ENCODE data around the gene GNAS.
"Not testable (repeated sequence)": the region's sequence is repeated elsewhere in the genome, so short reads cannot be mapped to it uniquely, and the experiment has no call there.

Gene GNAS

DNA sequence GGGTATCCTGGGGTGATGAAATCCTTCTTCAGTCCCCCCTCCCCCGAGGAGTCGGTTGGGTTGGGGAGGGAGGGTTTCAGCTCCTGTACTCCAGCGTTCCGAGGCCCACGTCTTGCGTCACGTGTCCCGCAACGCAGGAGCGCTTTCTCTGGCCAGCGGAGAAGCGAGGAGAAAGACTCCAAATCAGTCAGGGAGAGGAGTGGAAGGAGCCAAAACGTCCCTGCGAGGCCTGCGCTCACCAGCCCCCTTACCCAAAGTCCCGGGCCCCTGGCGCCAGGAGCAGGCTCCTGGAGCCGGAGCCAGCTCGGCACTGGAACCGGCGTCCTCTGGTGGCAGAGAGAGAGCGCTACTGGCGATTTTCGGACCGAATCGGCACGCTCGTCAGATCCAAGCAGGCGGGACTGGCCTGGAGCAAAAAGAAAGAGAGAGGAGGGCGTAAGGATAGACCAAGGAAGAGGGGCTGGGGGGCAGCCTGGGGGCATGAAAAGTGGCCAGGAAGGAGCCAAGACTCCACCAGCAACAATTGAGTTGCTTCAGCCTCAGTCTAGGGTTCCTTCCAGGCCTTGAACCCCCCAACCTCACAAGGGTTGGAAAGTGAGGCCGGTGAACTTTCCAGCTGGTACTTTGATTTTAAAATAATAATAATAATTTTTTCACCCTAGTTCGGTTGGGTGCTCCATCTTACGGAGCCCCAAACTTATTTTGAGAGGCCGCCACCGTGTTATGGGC lies at the start of gene GNAS:
Gene GNAS (plus strand): TSS at position 174 of the 729 bp plus-strand sequence.
- DNase-seq: no peak

GRCh38 chr20:58803533-58803932 lies 49.0 kb upstream of the GNAS start:
- DNase-seq: no peak

DNA sequence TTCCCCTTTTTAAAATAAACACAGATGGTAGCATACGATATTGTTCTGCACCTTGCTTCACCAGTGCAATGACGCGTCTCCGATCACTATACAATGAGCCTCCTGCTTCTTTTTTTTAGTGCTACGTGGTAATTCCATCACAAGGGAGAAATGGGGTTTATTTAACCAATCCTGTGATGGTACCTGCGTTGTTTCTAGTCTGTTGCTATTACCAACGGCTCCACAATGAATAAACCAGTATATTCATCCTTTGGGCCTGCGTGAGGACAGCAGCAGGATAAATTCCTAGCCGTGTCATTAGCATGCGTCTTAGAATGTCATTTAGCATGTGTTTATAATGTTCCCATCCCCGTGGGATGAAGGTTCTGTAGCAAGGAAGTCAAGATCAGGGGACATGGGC lies 44.7 kb upstream of the GNAS start:
- no peak for DNase-seq

- no peak for DNase-seq
Measured at GRCh38 chr20:58808271-58809046, 44.1 kb upstream of the GNAS start.

- DNase-seq: no peak
Measured at GRCh38 chr20:58810116-58810878, 42.2 kb upstream of the GNAS start.

DNA sequence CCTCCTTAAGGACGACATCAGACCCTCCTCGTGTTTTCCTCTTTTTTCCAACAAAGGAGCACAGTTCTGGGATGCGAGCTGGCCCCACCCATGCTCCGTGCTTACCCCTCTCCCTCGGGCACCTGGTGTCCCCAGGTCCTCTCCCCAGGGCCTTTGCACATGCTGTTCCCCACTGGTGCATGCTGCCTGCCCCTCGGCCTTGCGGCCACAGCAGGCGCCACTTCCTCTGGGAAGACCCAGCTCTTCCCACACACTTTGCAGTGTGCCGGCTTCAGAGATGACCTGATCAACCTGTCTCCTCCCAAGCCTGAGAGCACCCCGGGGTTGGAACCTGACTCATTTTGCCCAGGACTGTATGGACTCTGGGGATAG lies 41.7 kb upstream of the GNAS start:
- no peak for DNase-seq

DNA sequence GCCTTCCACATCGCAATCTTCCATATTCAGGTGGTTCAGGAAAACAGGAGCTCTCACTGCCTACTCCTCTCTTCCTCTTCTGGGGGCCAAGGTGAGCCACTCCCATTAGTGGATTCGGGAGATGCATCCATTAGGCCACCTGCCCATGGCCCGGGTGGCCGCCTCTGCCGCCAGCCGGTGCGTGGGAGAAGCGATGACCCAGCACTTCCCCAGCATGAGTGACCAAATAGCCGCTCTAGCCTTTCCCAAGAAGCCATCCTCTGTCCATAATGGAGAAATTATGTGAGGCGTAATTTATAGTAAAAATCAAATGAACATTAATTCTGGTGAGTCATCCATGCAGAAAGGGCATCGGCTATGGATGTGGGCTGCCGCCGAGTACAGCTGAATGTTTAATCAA lies 41.2 kb upstream of the GNAS start:
- no peak for DNase-seq

DNA sequence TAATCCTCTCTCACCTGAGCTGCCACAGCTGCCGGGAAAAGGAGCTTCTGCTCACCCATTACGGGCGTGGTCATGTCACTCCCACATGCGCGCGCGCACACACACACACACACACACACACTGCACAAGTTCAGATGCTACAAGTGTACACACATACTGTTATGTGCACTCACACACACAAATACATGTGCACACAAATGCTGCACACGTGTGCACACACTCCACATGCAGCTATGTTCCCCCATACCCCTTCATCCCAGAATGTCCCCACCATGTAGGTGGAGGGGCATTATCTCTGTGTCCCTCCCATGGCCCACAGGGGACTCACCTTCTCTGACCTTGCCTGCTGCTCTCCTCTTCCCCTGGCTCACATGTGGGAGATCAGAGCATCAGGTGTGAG lies 39.1 kb upstream of the GNAS start:
- no peak for DNase-seq

- DNase-seq: no peak
Measured at GRCh38 chr20:58815448-58815847, 37.1 kb upstream of the GNAS start.

DNA sequence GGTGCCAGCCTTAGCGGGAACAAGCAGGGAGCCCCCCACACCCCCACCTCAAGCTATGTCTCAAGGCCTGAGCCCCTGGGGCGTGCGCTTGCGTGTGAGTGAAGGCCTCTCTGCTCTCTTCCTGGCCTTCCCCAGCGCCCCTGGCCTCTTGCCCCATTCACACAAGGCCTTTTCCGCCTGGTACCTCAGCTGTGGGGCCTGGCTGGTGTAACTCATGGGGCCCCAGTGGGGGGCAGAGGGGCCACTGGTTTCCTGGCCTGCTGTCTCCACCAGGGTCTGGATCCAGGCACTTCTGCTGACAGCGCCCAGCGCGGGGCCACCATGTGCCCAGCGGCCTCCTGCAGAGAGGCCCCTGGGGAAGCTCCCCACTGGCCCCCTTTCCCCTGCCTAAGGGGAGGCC lies 36.5 kb upstream of the GNAS start:
- DNase-seq: no peak

GRCh38 chr20:58816957-58817651 lies 35.4 kb upstream of the GNAS start:
- DNase-seq: no peak

- DNase-seq: no peak
Measured at GRCh38 chr20:58817748-58818147, 34.8 kb upstream of the GNAS start.

- no peak for DNase-seq
Measured at GRCh38 chr20:58818586-58819285, 33.8 kb upstream of the GNAS start.

DNA sequence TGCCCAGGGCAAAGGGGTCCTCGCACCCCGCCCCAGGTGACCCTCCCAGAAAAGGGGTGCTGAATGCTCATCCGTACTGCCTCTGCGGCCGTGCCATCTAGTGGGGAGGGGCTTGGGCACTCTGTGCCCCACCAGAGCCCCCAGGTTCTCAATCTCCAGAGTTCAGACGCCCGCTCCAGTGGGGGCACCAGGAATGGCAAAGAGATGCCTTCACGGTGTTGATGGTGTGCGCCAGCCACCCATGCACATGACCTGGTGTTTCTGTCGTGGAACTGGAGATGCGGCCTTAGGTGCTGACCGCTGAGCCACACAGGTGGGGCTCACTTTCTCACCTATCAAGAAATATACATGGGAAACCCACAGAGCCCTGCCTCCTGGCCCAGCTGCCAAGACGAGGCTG lies 32.6 kb upstream of the GNAS start:
- no peak for DNase-seq

DNA sequence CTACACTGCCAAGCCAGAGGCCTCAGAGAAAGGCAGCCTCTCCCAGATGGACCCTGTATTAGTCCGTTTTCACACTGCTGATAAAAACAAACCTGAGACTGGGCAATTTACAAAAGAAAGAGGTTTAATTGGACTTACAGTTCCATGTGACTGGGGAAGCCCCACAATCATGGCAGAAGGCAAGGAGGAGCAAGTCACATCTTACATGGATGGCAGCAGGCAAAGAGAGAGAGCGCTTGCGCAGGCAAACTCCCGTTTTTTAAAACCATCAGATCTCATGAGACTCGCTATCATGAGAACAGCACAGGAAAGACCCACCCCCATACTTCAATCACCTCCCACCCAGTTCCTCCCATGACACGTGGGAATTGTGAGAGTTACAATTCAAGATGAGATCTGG lies 32.0 kb upstream of the GNAS start:
- DNase-seq: not testable (repeated sequence)

GRCh38 chr20:58822149-58822548 lies 30.4 kb upstream of the GNAS start:
- DNase-seq: no peak

GRCh38 chr20:58822748-58823730 lies 29.5 kb upstream of the GNAS start:
- no peak for DNase-seq

- DNase-seq: no peak
Measured at GRCh38 chr20:58824843-58825242, 27.7 kb upstream of the GNAS start.

DNA sequence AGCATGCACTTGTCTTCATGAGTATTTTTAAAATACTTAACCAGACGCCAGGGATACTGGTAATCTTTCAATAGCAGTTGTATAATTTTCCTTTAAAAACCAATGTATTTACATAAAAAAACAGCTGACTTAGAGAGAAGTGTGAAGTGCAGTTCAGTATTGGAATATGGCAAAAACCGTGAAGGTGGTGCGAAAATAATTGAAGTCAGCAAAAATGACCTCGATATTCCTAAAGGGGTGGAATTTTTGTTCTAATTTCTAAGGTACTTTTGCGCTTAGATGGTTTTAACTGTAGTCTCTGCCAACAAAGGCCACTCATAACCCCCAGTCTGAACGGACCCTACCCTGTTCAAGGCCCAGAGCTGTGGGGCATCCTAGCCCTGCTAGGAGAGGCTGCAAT lies 27.1 kb upstream of the GNAS start:
- no peak for DNase-seq

DNA sequence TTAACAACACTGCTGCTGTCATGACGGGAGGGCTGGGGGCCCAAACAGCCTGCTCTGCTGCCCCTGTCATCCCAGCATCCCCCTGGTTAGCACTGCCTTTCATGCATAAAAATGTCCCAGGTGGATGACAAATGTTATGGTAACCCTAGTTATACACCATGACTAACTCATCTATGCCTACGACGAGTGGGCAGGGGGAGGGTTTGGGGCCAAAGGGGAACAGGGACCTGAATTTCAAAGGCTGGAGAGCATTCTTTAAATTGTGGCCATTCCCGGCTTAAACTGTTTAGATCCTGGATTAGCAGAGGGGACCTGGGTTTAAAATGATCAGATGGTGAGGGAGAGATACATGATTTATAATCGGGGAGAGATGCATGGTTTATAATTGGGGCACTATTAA lies 26.2 kb upstream of the GNAS start:
- no peak for DNase-seq

DNA sequence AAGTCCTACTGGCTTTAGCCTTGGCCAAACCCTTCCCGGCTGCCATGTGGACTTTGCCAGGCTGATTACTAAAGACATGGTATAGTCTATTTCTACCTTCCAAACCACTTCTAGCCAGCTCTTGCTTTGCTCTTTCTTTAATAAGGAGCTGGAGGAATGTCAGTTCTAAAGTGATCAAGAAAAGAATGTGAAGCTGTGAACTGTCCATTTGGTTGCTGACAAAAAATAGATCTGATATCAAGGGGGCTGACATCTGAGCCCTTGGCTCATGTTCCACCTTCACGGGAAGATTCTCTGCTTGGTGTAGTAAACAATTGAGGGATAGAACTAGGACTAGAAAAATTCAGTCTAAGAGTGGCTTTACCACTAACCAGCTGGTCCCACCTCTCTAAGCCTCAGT lies 24.4 kb upstream of the GNAS start:
- no peak for DNase-seq

Measured in KG1 (cell line).